NB4 (cell line): ENCODE measurements around the gene ISCA1.

Source experiments
- DNase-seq: peaks from one replicate; pipeline ENCODE4 v3.0.0; 2010; ENCODE audit warnings: low read depth
- H3K4me3 ChIP-seq: one replicate; pipeline ENCODE4 v1.5.1; 2011; ENCODE audit warnings: mild to moderate bottlenecking, low read depth, low read length, moderate library complexity
- MYC ChIP-seq: IDR thresholded peaks from 2 replicates; pipeline ENCODE4 v1.6.1; 2011; ENCODE audit warnings: low read depth, low read length
- POLR2A ChIP-seq: IDR thresholded peaks from 2 replicates; pipeline ENCODE4 v1.6.1; 2011; ENCODE audit warnings: mild to moderate bottlenecking; ENCODE audit not compliant: insufficient read length; ENCODE audit errors: extremely low read depth
- TF ChIP-seq, protein P1 (sequence below): IDR thresholded peaks from 2 replicates; pipeline ENCODE4 v1.6.1; 2011; ENCODE audit warnings: low read depth, low read length
- TF ChIP-seq, protein P2 (sequence below): IDR thresholded peaks from one replicate; pipeline ENCODE4 v1.5.1; 2012; ENCODE audit warnings: low read depth, low read length

ISCA1 gene

DNA sequence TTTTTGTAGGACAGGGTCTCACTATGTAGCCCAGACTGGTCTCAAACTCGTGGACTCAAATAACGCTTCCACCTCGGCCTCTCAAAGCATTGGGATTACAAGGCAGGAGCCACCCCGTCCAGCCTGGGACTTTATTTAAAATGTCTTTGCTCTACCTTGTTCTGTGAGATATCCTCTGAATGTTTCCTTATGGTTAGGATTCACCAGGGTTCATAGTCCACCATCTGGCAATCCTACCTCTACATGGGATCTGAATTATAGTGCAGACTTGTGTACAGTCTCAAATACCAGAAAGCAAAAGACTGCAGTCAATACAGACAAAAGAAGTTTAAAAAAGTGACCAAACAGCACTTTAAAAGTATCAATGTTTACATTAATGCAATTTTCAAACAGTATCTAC lies 10.1 kb downstream of the ISCA1 start:
- DNase-seq, result no peak
- H3K4me3 ChIP-seq, result no peak overlapping the region
- TF ChIP-seq POLR2A (no peak), MYC (no peak)
- TF ChIP-seq, protein P1, sequence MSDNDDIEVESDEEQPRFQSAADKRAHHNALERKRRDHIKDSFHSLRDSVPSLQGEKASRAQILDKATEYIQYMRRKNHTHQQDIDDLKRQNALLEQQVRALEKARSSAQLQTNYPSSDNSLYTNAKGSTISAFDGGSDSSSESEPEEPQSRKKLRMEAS, result no peak
- TF ChIP-seq, protein P2, sequence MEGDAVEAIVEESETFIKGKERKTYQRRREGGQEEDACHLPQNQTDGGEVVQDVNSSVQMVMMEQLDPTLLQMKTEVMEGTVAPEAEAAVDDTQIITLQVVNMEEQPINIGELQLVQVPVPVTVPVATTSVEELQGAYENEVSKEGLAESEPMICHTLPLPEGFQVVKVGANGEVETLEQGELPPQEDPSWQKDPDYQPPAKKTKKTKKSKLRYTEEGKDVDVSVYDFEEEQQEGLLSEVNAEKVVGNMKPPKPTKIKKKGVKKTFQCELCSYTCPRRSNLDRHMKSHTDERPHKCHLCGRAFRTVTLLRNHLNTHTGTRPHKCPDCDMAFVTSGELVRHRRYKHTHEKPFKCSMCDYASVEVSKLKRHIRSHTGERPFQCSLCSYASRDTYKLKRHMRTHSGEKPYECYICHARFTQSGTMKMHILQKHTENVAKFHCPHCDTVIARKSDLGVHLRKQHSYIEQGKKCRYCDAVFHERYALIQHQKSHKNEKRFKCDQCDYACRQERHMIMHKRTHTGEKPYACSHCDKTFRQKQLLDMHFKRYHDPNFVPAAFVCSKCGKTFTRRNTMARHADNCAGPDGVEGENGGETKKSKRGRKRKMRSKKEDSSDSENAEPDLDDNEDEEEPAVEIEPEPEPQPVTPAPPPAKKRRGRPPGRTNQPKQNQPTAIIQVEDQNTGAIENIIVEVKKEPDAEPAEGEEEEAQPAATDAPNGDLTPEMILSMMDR, result no peak

DNA sequence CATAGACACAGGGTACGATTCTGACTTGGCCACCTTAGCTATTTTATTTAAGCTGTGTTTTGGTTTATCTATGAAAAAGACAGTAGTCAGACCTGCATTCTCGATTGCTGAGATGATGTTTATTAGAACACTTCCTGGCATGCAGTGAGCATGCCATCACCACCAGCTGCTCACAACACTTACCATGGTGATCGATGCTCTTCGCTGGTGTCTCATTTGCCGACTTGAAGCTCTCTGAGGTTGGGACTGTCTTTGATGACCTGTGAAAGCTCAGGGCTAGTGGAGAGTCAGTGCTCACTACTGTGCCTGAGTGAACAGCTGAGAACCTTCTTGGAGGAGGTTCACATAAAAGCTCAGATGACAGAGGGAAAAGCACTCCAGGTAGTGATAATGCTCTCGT lies 18.5 kb downstream of the ISCA1 start:
- no peak for DNase-seq
- no peak for TF ChIP-seq POLR2A
- TF ChIP-seq, protein P1, result no peak
- H3K4me3 ChIP-seq, result no peak overlapping the region

DNA sequence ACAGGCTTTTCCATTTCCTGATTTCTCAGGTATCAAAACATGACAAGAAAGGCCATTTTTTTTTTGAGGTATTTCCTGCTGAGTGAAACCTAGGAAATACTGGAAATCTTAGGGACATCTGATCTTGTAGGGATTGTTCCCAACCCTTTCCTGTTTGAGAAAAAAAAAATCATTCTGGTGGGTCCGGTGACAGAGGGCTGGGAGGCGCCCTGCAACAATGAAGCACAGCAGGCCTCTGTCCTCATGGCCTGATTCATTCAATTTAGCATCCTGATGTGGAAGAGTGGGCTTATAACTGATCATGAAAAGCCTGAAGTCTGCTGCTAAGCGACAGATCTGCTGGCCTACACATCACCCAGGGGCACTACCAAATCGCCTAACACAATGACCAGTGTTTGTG lies 19.8 kb downstream of the ISCA1 start:
- TF ChIP-seq, protein P2, result no peak
- TF ChIP-seq, protein P1, result no peak
- no peak for TF ChIP-seq MYC
- TF ChIP-seq POLR2A, result no peak

DNA sequence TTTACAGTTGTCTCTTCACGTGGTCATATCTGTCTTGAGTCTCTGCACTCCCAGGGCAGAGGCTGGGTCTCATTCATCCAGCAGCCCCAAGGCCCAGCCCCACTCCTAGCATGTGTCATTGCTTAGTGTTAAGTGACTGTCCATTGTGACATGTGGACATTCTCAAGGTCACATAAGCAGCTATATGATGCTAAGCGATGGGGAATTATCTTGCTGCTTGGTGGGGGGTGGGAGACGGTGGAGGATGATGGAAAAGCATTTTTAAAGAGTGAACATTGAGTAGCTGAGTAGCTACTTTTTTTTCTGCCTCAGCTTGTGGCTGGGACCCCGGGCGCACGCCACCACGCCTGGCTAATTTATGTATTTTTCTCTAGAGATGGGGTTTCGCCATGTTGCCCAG lies 22.8 kb downstream of the ISCA1 start, which contains the start of gene C9orf153:
TSS of gene C9orf153 (minus strand) at position 101 of the 400 bp plus-strand sequence. CDS start 30,054 bp downstream, outside the sequence.
- no peak within 1 kb of the TSS for H3K4me3 ChIP-seq
- TF ChIP-seq, protein P2, result no peak
- TF ChIP-seq, protein P1, result no peak
- TF ChIP-seq POLR2A (no peak), MYC (no peak)

More for the DNA sequence above, 19.8 kb downstream of the ISCA1 start:
- no peak overlapping the region for H3K4me3 ChIP-seq
- DNase-seq, result no peak

DNA sequence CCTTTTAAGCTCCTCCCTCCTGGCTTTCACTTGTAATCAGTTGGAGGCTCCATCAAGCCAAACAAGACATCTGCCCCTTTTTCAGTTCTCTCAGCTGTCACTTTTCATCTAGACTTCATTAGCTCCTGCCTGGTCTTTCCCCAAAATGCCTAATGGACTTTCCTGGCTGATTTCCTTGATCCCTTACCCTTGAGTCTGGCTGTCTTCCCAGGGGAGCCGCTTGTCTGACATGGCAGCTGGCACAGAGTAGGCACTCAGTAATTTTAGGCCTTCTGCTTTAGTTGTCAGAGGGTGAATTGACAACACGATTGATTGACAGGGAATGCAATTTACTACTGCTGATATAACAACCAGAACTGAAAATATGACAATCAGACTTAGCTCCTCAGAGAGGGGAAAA lies 24.9 kb downstream of the ISCA1 start:
- no peak for DNase-seq
- H3K4me3 ChIP-seq, result no peak overlapping the region
- TF ChIP-seq MYC, result no peak
- TF ChIP-seq, protein P2, result no peak
- no peak for TF ChIP-seq POLR2A
- TF ChIP-seq, protein P1, result no peak

More for the DNA sequence above, 22.8 kb downstream of the ISCA1 start, which contains the start of gene C9orf153:
- no peak for DNase-seq

DNA sequence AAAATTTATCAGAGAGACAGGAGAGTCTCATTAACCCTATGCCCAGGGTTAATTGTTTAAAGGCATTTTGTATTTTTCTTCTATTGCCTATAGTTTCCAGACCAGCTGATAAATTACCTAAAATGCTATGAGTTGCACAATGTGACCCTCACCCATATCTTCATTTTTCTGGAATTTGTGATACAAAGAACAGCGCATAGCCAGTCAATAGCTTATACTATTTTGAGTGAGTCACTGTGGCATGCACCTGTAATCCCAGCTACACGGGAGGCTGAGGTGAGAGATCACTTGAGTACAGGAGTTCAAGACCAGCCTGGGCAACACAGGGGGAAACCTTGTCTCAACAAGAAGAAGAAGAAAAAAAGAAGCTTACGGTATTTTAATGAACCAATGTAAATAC lies 25.7 kb downstream of the ISCA1 start:
- DNase-seq, result no peak
- TF ChIP-seq MYC, result no peak
- no peak for TF ChIP-seq POLR2A

DNA sequence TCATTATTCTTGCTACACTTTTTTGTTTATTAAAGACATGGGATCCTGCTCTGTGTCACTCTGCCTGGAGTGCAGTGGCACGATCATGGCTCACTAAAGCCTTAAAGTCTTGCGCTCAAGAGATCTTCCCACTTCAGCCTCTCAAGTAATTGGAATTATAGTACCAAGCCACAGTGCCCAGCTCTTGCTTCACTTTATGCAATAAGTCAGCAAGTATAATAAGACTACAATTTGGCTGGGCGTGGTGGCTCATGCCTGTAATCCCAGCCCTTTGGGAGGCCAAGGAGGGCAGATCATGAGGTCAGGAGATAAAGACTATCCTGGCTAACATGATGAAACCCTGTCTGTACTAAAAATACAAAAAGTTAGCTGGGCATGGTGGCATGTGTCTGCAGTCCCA lies 28.8 kb downstream of the ISCA1 start:
- H3K4me3 ChIP-seq, result no peak overlapping the region
- DNase-seq, result no peak
- no peak for TF ChIP-seq MYC
- TF ChIP-seq, protein P1, result no peak
- no peak for TF ChIP-seq POLR2A
- TF ChIP-seq, protein P2, result no peak

More for the DNA sequence above, 25.7 kb downstream of the ISCA1 start:
- H3K4me3 ChIP-seq, result no peak overlapping the region
